ENCODE data around the gene ENHO.

ENHO gene

DNA sequence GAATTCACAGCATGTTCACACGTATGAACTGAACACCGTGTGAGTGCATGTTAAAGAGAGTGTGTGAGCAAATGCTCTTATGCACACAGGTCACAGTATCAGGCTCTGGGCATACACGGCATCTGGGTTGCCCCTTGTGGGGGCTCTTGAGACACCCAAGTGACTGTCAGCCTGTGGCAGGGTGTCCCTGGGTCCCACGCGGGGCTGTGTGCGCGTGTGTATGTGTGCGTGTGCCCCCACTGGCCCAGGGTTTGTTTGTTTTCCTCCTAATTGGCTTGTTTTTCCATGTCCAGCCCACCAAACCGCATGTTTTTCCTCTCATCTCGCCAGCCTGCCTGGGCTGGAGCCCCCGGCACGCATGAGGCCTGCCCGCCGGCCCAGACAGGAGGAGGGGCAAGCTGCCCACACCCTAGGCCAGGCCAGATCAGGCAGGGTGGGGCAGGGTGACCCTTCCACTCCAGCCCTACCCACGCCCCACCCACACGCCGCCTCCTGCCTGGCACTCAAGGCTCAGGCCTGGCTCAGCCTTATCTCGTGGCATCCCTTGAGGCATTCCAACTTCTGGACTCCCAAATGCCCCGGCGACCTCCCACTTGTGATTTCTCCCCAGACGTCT lies 37.9 kb upstream of the ENHO start:
- Mint-ChIP-seq H3K27ac (no peak overlapping the region), H3K4me1 (ENCODE audit: low read depth in 2 of 2) (no peaks in the 10 kb centered on the region), H3K4me3 (no peak overlapping the region), H3K9me3 (no peaks in the 10 kb centered on the region), H3K27me3 (peaks cover 59 to 91% of the 10 kb centered on the region in 2 donors), H3K36me3 (ENCODE audit: insufficient read depth) (no peaks in the 10 kb centered on the region)
- ATAC-seq (replicated peaks) = no peak
- no peak for DNase-seq

DNA sequence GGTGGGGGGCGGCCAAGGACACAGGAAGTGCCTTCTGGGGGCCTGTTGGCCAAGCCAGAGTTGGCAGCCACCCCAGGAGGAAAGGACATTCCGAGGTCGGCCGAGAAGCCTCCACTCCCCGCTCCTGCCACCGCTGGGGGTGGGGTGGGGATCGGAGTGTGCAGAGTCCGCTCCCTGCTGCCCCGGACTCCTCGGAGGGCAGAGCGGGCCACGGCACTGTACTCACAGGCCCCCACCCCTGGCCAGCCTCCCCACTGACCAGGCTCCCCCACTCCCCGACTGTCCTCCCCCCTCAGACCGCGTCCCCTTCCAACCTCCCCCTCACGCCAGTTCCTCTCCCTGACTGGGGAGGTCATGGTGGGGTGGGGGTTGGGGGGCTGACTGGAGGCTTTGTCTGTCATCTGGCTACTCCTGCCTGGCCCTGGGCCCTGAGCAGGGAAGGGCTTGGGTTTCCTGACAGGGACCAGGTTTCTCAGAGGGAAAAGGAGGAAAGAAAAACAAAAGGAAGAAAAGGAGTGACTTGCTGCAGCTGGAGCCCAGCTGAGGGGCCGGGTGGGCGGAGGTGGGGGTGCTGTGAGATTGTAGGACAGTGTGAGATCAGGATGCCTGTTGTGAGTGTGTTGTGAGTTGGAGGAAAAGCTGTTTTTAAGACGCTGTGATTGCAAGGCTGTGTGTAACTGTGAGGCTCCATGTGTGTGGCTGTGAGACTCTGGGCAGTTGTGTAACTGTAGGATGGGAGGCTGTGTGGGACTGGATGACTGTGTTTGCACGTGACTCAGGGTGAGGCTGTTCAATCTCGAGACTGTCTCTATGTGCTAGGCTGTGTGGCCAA lies 37.0 kb upstream of the ENHO start:
- no peak overlapping the region for H3K27ac Mint-ChIP-seq
- no peaks in the 10 kb centered on the region for H3K36me3 Mint-ChIP-seq (ENCODE audit: insufficient read depth)
- no peak overlapping the region for H3K4me3 Mint-ChIP-seq
- H3K4me1 Mint-ChIP-seq (ENCODE audit: low read depth in 2 of 2) = no peaks in the 10 kb centered on the region
- DNase-seq (no peak), ATAC-seq (replicated peaks) (no peak)
- H3K27me3 Mint-ChIP-seq = peaks cover 56 to 91% of the 10 kb centered on the region in 2 donors
- no peaks in the 10 kb centered on the region for H3K9me3 Mint-ChIP-seq

DNA sequence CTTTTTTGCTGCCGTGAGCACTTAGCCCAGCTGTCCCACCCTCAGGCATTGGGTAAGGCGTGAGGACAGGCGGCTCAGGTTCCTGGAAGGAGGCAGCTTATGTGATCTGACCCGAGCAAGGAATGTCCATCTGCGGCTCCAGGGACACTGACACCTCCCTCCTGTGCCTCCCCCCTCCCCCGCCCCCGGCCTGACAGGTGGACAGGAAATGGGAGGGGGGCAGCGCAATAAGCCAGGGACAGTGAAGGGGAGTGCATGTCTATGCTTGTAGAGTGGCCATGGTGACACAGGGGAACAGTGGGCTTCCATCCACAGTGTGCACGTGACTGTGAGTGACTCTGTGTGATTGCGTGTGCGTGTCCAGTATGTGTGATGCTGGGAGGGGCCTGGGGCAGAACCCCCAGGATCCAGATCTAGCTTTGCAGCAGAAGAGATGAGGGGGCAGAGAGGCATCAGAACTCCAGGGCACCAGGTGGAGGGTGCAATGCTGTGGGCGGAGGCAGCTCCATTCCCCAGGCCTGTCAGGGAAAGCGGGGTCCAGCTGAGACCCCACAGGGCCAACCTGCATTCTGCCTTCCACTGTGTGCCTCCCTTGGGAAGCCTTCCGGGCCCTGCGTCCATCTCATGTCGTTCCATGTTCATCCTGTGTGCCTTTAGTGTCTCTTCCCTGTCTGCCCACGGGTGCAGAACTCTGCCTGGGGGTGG lies 36.3 kb upstream of the ENHO start:
- DNase-seq (no peak), ATAC-seq (replicated peaks) (no peak)
- Mint-ChIP-seq H3K4me1 (ENCODE audit: low read depth in 2 of 2) (no peaks in the 10 kb centered on the region), H3K27ac (no peak overlapping the region), H3K4me3 (no peak overlapping the region), H3K9me3 (no peaks in the 10 kb centered on the region), H3K36me3 (ENCODE audit: insufficient read depth) (no peaks in the 10 kb centered on the region), H3K27me3 (peaks cover 55 to 91% of the 10 kb centered on the region in 2 donors)

DNA sequence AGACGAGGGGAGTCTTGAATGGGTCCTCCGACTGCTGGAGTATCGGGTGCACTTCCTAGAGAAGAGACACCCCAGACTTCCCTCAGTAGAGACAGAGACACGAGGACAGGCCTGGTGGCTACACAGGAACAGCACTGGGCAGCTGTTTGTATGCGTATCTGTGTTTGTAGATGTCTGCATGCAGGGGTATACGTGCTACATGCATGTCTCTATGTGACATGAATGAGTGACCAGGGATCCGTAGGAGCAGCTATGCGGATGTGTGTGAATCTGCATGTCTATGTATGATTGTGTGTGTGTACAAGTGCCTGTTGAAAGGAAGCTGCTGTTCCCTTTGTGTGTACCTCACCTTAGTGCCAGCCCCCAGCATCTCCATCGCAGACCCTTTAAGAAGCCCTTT lies 35.6 kb upstream of the ENHO start:
- no peaks in the 10 kb centered on the region for H3K9me3 Mint-ChIP-seq
- H3K4me1 Mint-ChIP-seq (ENCODE audit: low read depth in 2 of 2) = no peaks in the 10 kb centered on the region
- no peak for ATAC-seq (replicated peaks)
- no peak overlapping the region for H3K27ac Mint-ChIP-seq
- H3K27me3 Mint-ChIP-seq = peaks cover 48 to 87% of the 10 kb centered on the region in 2 donors
- no peak for DNase-seq
- H3K4me3 Mint-ChIP-seq = no peak overlapping the region
- no peaks in the 10 kb centered on the region for H3K36me3 Mint-ChIP-seq (ENCODE audit: insufficient read depth)

DNA sequence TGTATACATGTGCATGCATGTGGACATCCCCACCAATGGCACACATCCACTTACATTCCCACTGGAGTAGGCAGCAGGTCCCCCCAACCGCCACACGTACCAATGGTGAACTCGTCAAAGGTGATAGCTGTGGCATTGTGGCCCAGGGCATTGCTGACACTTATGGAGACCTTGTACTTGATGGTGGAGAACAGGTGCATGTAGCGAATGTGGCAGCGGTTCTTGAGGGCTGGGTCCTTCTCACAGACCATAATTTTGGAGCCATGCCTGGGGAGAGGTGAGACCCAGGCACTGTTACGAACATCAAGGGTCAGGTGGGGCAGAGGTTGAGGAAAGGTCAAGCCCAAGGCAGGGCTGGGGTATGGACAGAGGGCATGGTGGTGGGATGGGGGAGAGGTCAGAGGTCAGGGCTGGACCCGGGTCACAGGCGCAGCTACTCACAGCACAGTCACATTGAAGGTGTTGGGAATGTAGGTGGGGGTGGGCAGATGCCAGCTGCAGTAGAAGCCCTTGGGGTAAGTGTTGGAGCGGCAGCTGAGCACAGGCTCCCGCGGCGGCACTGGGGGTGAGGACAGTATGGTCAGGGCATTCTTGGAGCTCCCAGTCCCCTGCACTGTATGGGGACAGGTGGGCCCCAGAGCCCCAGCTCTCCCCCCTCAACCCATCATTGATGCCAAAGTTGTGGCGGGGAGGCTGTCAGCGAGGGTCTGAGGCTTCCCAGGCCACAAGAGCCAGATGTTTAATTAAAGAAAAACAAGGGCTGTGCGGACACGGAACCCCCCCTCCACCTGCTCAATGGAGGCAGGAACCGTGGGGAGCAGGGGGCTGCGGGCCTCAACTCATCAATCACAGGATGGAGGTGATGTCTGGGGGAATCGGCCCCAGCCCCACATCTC lies 34.9 kb upstream of the ENHO start:
- DNase-seq = no peak
- H3K4me3 Mint-ChIP-seq = no peak overlapping the region
- no peak for ATAC-seq (replicated peaks)
- no peaks in the 10 kb centered on the region for H3K36me3 Mint-ChIP-seq (ENCODE audit: insufficient read depth)
- H3K27me3 Mint-ChIP-seq = peaks cover 42 to 84% of the 10 kb centered on the region in 2 donors
- H3K9me3 Mint-ChIP-seq = no peaks in the 10 kb centered on the region
- no peaks in the 10 kb centered on the region for H3K4me1 Mint-ChIP-seq (ENCODE audit: low read depth in 2 of 2)
- no peak overlapping the region for H3K27ac Mint-ChIP-seq

DNA sequence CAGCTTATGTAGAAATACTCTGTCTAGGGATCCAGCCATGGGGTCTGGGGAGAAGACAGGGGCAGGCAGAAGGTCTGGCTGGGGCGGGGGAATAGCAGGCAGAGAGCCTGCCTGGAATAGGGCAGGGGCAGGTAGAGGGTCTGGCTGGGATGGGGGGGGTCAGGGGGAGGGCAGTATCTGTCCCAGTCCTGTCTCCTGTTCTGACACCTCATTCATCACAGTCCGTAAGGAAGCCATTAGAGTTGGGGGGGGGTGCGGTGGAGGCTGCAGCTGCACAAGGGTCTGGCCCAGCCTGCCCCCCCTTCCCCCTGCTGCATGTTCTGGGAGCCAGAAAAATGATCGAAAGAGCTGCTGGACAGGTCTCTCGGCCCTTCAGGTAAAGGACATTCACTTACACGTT lies 34.2 kb upstream of the ENHO start:
- Mint-ChIP-seq H3K4me3 (no peak overlapping the region), H3K36me3 (ENCODE audit: insufficient read depth) (no peaks in the 10 kb centered on the region), H3K9me3 (no peaks in the 10 kb centered on the region), H3K27ac (no peak overlapping the region), H3K27me3 (peaks cover 42 to 90% of the 10 kb centered on the region in 2 donors), H3K4me1 (ENCODE audit: low read depth in 2 of 2) (no peaks in the 10 kb centered on the region)
- no peak for DNase-seq
- no peak for ATAC-seq (replicated peaks)

DNA sequence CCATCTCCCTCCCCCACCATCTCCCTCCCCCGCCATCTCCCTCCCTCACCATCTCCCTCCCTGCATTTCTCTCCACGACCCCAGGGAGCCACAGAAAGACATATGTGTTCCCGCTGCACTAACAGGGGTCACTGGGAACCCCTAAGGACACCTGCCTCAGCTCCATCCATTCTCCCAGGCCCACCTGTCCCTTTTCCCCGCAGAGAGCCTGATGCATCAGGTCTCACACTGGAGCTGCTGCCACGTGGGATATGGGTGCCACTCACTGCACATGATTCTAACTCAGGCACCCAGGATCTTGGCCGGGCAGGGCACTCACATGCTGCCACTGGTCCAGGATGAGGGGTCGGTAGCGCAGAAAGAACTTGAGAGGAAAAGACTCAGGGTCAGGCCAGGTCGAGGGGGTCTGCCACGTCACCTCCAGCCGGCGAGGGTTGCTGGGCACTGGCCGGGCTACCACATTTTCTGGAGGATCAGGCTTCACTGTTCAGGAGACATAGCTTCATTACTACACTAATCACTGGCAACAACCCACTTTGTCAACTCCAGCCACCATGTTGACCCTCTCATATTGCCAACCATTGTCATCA lies 33.2 kb upstream of the ENHO start:
- no peaks in the 10 kb centered on the region for H3K36me3 Mint-ChIP-seq (ENCODE audit: insufficient read depth)
- DNase-seq = no peak

DNA sequence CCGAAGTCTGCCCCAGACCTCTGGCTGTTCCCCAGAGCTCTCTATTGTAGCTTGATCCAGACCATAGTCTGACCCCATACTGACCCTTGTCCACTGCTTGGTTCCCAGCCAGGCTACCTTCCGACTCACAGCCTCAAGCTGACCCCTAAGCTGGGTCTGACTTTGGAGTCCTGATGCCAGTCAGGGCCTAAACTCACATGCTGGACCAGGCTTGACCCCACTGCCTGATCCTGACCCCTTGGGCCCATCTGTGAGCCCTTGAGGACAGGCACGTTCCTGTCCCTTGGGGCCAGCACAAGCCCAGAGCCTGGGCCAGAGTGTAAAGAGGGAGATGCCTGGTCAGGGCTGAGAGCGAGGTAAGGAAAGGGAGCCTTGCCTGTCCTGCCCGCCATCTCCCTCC lies 32.7 kb upstream of the ENHO start:
- Mint-ChIP-seq H3K27me3 (peaks cover 37 to 81% of the 10 kb centered on the region in 2 donors), H3K4me1 (ENCODE audit: low read depth in 2 of 2) (no peaks in the 10 kb centered on the region), H3K9me3 (no peaks in the 10 kb centered on the region), H3K27ac (no peak overlapping the region), H3K4me3 (no peak overlapping the region), H3K36me3 (ENCODE audit: insufficient read depth) (no peaks in the 10 kb centered on the region)
- DNase-seq (no peak), ATAC-seq (replicated peaks) (no peak)

More for the DNA sequence above, 33.2 kb upstream of the ENHO start:
- H3K27ac Mint-ChIP-seq = no peak overlapping the region
- H3K9me3 Mint-ChIP-seq = no peaks in the 10 kb centered on the region
- no peak for ATAC-seq (replicated peaks)
- no peak overlapping the region for H3K4me3 Mint-ChIP-seq
- peaks cover 39 to 87% of the 10 kb centered on the region in 2 donors for H3K27me3 Mint-ChIP-seq
- no peaks in the 10 kb centered on the region for H3K4me1 Mint-ChIP-seq (ENCODE audit: low read depth in 2 of 2)

DNA sequence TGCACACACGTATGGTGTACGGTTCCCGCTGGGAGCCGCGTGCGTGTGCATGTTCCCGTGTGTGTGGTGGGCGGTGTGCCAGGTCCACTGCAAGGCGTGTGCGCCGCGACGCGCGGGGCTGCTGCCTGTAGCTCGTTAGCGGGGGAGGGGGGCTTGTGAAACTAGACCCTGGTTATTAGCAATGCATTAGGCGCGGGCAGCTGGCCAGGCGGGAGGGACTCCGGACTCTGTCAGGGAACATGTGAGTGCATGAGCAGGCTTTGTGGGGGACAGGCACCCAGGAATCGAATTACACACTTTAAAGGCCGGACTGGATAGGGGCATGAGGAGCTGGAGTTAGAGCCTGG lies 32.2 kb upstream of the ENHO start:
- H3K36me3 Mint-ChIP-seq (ENCODE audit: insufficient read depth) = no peaks in the 10 kb centered on the region
- H3K4me3 Mint-ChIP-seq = no peak overlapping the region
- H3K9me3 Mint-ChIP-seq = no peaks in the 10 kb centered on the region
- H3K27ac Mint-ChIP-seq = no peak overlapping the region
- no peaks in the 10 kb centered on the region for H3K4me1 Mint-ChIP-seq (ENCODE audit: low read depth in 2 of 2)
- no peak for ATAC-seq (replicated peaks)
- peaks cover 33 to 76% of the 10 kb centered on the region in 2 donors for H3K27me3 Mint-ChIP-seq
- no peak for DNase-seq

DNA sequence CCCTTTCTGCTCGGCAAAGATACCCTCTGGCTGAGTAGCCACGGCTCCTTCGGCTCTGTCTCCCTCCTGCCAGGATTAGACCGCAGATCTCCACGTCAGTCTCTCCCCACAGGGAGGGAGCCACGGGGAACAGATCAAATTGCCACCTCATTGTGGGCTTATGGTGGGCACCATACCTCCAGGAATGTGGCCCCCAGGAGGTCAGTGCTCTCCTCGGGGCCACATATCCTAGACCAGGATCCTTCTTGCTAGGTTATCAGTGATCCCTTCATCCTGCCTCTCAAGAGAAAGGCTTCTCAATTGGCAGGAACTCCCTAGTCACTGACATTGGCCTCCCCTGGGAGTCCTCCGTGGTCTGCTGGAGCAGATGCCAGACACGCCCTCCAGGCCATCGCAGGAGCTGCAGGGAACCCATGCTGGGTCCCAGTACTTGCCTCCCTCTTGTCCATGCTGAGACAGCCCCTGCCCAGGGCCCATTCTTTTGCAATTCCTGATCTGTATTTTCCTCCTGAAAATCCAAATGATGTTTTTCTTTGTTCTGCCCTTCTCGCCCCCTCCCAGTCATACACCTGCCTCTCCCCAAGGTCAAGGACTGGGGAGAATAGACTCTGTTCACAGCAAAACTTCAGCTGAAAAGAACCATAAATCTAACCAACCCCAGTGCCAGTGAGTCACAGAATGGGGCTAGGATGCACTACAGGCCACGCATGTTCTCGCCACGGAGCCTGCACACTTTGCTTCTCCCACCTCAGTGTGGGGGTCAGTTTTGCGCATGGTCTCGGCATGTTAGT lies 31.6 kb upstream of the ENHO start:
- no peaks in the 10 kb centered on the region for H3K36me3 Mint-ChIP-seq (ENCODE audit: insufficient read depth)
- H3K9me3 Mint-ChIP-seq = no peaks in the 10 kb centered on the region
- no peak overlapping the region for H3K4me3 Mint-ChIP-seq
- peaks cover 31 to 70% of the 10 kb centered on the region in 2 donors for H3K27me3 Mint-ChIP-seq
- no peak overlapping the region for H3K27ac Mint-ChIP-seq
- DNase-seq (no peak), ATAC-seq (replicated peaks) (no peak)
- no peaks in the 10 kb centered on the region for H3K4me1 Mint-ChIP-seq (ENCODE audit: low read depth in 2 of 2)

DNA sequence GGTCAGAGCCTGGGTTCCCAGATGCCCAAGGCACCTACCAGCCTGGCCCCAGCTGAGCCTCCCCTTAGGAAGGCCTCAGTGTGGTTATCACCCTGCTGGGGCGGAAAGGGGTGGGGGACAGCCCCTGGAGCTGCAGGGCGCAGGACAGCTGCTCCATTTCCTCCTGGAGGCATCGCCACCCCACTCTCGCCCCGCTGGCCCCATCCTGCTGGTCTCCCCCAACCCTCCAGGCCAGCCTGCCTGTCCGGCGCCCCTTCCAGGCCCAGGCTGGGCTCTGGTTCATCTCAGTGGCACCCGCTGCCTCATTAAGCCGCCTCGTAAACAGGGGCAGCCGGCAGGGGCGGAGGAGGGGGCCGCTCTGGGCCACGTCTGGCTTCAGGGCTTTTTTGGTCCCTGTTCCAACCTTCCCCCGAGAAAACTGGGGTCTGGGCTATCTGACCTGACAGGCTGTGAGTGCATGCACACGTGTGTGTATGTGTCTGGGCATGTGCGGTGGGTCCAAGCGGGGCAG lies 30.8 kb upstream of the ENHO start:
- ATAC-seq (replicated peaks) (no peak), DNase-seq (no peak)
- H3K36me3 Mint-ChIP-seq (ENCODE audit: insufficient read depth) = no peaks in the 10 kb centered on the region
- H3K9me3 Mint-ChIP-seq = no peaks in the 10 kb centered on the region
- H3K4me1 Mint-ChIP-seq (ENCODE audit: low read depth in 2 of 2) = no peaks in the 10 kb centered on the region
- peaks cover 32 to 64% of the 10 kb centered on the region in 2 donors for H3K27me3 Mint-ChIP-seq
- no peak overlapping the region for H3K4me3 Mint-ChIP-seq
- no peak overlapping the region for H3K27ac Mint-ChIP-seq

DNA sequence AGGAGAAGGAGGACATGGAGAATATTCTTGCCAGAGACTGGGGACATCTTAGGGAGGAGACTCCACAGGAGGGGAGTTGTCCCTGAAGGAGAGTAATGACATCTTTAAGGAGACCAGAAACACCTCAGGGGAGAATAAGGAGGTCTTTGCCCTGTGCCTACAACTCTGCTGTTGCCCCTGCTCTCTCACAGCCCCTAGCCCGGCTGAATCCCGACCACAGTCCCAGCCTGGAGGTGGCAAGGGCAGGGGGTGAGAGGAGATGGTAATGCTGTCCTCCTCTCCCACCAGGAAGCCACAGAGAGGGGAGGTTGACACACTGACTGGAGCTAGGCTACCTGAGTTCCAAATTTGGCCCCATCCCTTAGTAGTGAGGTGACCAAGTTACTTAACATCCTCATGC lies 30.2 kb upstream of the ENHO start:
- H3K9me3 Mint-ChIP-seq = no peaks in the 10 kb centered on the region
- H3K4me3 Mint-ChIP-seq = no peak overlapping the region
- no peak overlapping the region for H3K27ac Mint-ChIP-seq
- ATAC-seq (replicated peaks) (no peak), DNase-seq (no peak)
- H3K27me3 Mint-ChIP-seq = peaks cover 38 to 64% of the 10 kb centered on the region in 2 donors
- no peaks in the 10 kb centered on the region for H3K36me3 Mint-ChIP-seq (ENCODE audit: insufficient read depth)
- no peaks in the 10 kb centered on the region for H3K4me1 Mint-ChIP-seq (ENCODE audit: low read depth in 2 of 2)
